A549 (cell line): ENCODE data around the gene PRUNE2. TPM values are rescaled to one million over a fixed set of nuclear protein-coding genes. Genes with fewer than 3 reads are reported as not detected.

ENCODE experiments used
- polyA plus RNA-seq, 4 experiments: library from polyadenylated mRNA; depleted of rRNA in 3 of 4; stranded (reverse); fragments of >200 nt; fragmentation: RNase III in 1 of 4; extraction: RNeasy Plus Mini Kit Qiagen cat#74134 plus additional on column Dnase treatment in 1 of 4; gene quantifications; 2 replicates in 3 of 4; 3 replicates in 1 of 4; pipeline ENCODE4 v1.2.3, GENCODE V29; 2011 to 2017
- small RNA-seq, 6 experiments: library from RNA; depleted of rRNA; stranded (forward); fragments of <200 nt; gene quantifications; one replicate each; pipeline ENCODE3, GENCODE V24; 2012

Gene PRUNE2
- polyA plus RNA-seq, 2 of the 4 experiments (the other 2 are of a cell fraction): 0.04 TPM; not detected in 1

Small RNA genes within 50 kb of the gene (small RNA-seq; reads per million reads assigned to genes)
- gene AL359314.1: 0 reads per million in 6 experiments

Other genes with a start within 250 kb of the PRUNE2 start
- not detected in 2 replicates for gene PCA3, start 141.7 kb downstream of the PRUNE2 start, polyA plus RNA-seq (2011; rRNA removed)
- not detected in 3 replicates for gene PCA3, start 141.7 kb downstream of the PRUNE2 start, polyA plus RNA-seq (2017; fragmentation: RNase III; extraction: RNeasy Plus Mini Kit Qiagen cat#74134 plus additional on column Dnase treatment)
- gene FOXB2, start 113.5 kb upstream of the PRUNE2 start, polyA plus RNA-seq (2011; rRNA removed): not detected in 2 replicates
- not detected in 3 replicates for gene FOXB2, start 113.5 kb upstream of the PRUNE2 start, polyA plus RNA-seq (2017; fragmentation: RNase III; extraction: RNeasy Plus Mini Kit Qiagen cat#74134 plus additional on column Dnase treatment)